ENCODE results near the gene SLC17A9. TPM values are rescaled to one million over a fixed set of nuclear protein-coding genes. Genes with fewer than 3 reads are reported as not detected.

The SLC17A9 gene
- total RNA-seq, 1 experiment from 2014 or later = 0.28 TPM

GRCh38 chr20:62967149-62967501 is 14.6 kb downstream of the SLC17A9 start:
- ChIA-PET CTCF (no interaction called here), POLR2A (no interaction called here)
- no peak overlapping the region for H3K27ac ChIP-seq (ENCODE audit: low read length)
- DNase-seq (ENCODE audit: low read depth, low spot score) (no peak), ATAC-seq (no peak)
- H3K4me3 ChIP-seq (ENCODE audit: low read depth in 2 of 2, low read length in 2 of 2) = no peak overlapping the region
- no peaks in the 10 kb centered on the region for H3K36me3 ChIP-seq (ENCODE audit: control insufficient read depth, insufficient read depth, low read length)
- no peaks in the 10 kb centered on the region for H3K9me3 ChIP-seq (ENCODE audit: control insufficient read depth, insufficient read depth, low read depth, low read length)
- H3K4me1 ChIP-seq (ENCODE audit: control insufficient read depth, insufficient read depth, low read length) = no peaks in the 10 kb centered on the region
- intact Hi-C loops (cut with micrococcal nuclease; ENCODE audit: unreplicated experiment) = no loop called here
- in situ Hi-C loops (cut with HindIII; ENCODE audit: low pct_unique_long_range_greater_than_20kb, low sequenced_read_pairs) = no loop called here
- H3K27me3 ChIP-seq (ENCODE audit: control insufficient read depth, insufficient read depth, low read length) = no peaks in the 10 kb centered on the region
- BruUV-seq (replicated peaks) = no TSS peak
- TF ChIP-seq CTCF (IDR thresholded peaks at IDR 0.05) = no peak
- no peak for TF ChIP-seq POLR2AphosphoS5 (IDR thresholded peaks at IDR 0.05; ENCODE audit: low read depth, low read length)
- TF ChIP-seq TCF7L2 (IDR thresholded peaks at IDR 0.05; ENCODE audit: low read depth, low read length) = no peak
- TF ChIP-seq SIN3A (IDR thresholded peaks at IDR 0.05; ENCODE audit: borderline replicate concordance, insufficient read depth, low read depth, low read length) = no peak
- no peak for TF ChIP-seq REST (IDR thresholded peaks at IDR 0.05; ENCODE audit: insufficient read depth in 1 of 2, low read depth in 2 of 2, low read length in 1 of 2)

GRCh38 chr20:62967628-62968351 is 15.3 kb downstream of the SLC17A9 start:
- DNase-seq (ENCODE audit: low read depth, low spot score) (no peak), ATAC-seq (no peak)
- Histone ChIP-seq H3K27me3 (ENCODE audit: control insufficient read depth, insufficient read depth, low read length) (no peaks in the 10 kb centered on the region), H3K27ac (ENCODE audit: low read length) (no peak overlapping the region), H3K4me1 (ENCODE audit: control insufficient read depth, insufficient read depth, low read length) (no peaks in the 10 kb centered on the region; the same call in 1 of the 2 replicates), H3K36me3 (ENCODE audit: control insufficient read depth, insufficient read depth, low read length) (no peaks in the 10 kb centered on the region), H3K4me3 (ENCODE audit: low read depth in 2 of 2, low read length in 2 of 2) (no peak overlapping the region), H3K9me3 (ENCODE audit: control insufficient read depth, insufficient read depth, low read depth, low read length) (no peaks in the 10 kb centered on the region)
- intact Hi-C loops (cut with micrococcal nuclease; ENCODE audit: unreplicated experiment) = no loop called here
- no TSS peak for BruUV-seq (replicated peaks)
- CTCF ChIA-PET = no interaction called here
- POLR2A ChIA-PET = no interaction called here
- in situ Hi-C loops (cut with HindIII; ENCODE audit: low pct_unique_long_range_greater_than_20kb, low sequenced_read_pairs) = no loop called here
- no peak for TF ChIP-seq SIN3A (IDR thresholded peaks at IDR 0.05; ENCODE audit: borderline replicate concordance, insufficient read depth, low read depth, low read length)
- no peak for TF ChIP-seq TCF7L2 (IDR thresholded peaks at IDR 0.05; ENCODE audit: low read depth, low read length)
- no peak for TF ChIP-seq REST (IDR thresholded peaks at IDR 0.05; ENCODE audit: insufficient read depth in 1 of 2, low read depth in 2 of 2, low read length in 1 of 2)
- no peak for TF ChIP-seq POLR2AphosphoS5 (IDR thresholded peaks at IDR 0.05; ENCODE audit: low read depth, low read length)
- TF ChIP-seq CTCF (IDR thresholded peaks at IDR 0.05) = no peak

Data from Panc1 (cell line).